HCT116 (cell line): ENCODE results near the gene CREBL2. TPM values are rescaled to one million over a fixed set of nuclear protein-coding genes. Genes with fewer than 3 reads are reported as not detected.

Source experiments
- ATAC-seq: fragments of 200-7000 bp; cut with Tn5 transposase; 2 replicates; pipeline ENCODE4 v1.9.1; 2020; ENCODE audit warnings: mild to moderate bottlenecking, moderate library complexity
- BruUV-seq: library from RNA; stranded (reverse); fragments of 400-500 nt; replicated peaks from 2 replicates; lab custom pipeline; 2021; lab: Mats Ljungman, UMichigan
- CTCF ChIA-PET: fragments of 300-600 bp; sonication (Branson Sonifier 250); formaldehyde crosslinking; loops from one replicate; lab custom pipeline; 2021; ENCODE audit warnings: antibody characterized with exemption; lab: Charles Lee
- POLR2A ChIA-PET: fragments of 300-600, 350-600 bp; sonication (Branson Sonifier 250); formaldehyde crosslinking; loops from one replicate; lab custom pipeline; 2021; ENCODE audit warnings: antibody characterized with exemption; lab: Charles Lee
- RAD21 ChIA-PET, 2 experiments: fragments of 300-600 bp; sonication (Branson Sonifier 250); formaldehyde crosslinking; loops; one replicate each; lab custom pipeline; 2023; ENCODE audit warnings: low total read pairs in 2 of 2; ENCODE audit not compliant: uncharacterized antibody in 2 of 2, unreplicated experiment in 2 of 2, low non-redundant PET in 1 of 2; lab: Charles Lee
- DNase-seq: peaks from one replicate; pipeline ENCODE4 v3.0.0-alpha.2; 2010; ENCODE audit warnings: low read depth, low spot score
- H2AFZ ChIP-seq: fragments of 200-600 bp; shearing (Covaris generic), sonication (generic); 2 replicates; pipeline ENCODE4 v1.6.1; 2017; ENCODE audit warnings: low read depth, mixed run types, mixed read lengths, antibody characterized with exemption, low read length; ENCODE audit not compliant: poor library complexity, severe bottlenecking
- H3K27ac ChIP-seq: 2 replicates; pipeline ENCODE4 v1.5.1; 2012; ENCODE audit warnings: low read depth, low read length
- H3K27me3 ChIP-seq: fragments of 200-600 bp; sonication (generic); 2 replicates; pipeline ENCODE4 v1.6.1; 2016; ENCODE audit warnings: mixed run types, low read length, mixed read lengths; ENCODE audit not compliant: insufficient read depth
- H3K36me3 ChIP-seq, 2 experiments: fragments of 200-500 bp in 1 of 2; fragments of 200-600 bp in 1 of 2; sonication (Bioruptor generic) in 1 of 2; sonication (generic) in 1 of 2; 2 replicates each; pipeline versions ENCODE4 v1.5.1 to v1.6.1; 2014 to 2016; ENCODE audit warnings: low read length in 2 of 2, inconsistent platforms in 1 of 2, mixed read lengths in 1 of 2, mixed run types in 1 of 2; ENCODE audit not compliant: insufficient read depth in 2 of 2, control insufficient read depth in 1 of 2
- H3K4me1 ChIP-seq, 2 experiments: fragments of 200-600 bp in 1 of 2; sonication (generic) in 1 of 2; 2 replicates each; pipeline versions ENCODE4 v1.5.1 to v1.6.1; 2012 to 2017; ENCODE audit warnings: low read length in 2 of 2, inconsistent platforms in 1 of 2, mild to moderate bottlenecking in 1 of 2, mixed read lengths in 1 of 2, mixed run types in 1 of 2, moderate library complexity in 1 of 2; ENCODE audit not compliant: insufficient read depth in 2 of 2, control insufficient read depth in 1 of 2
- H3K4me2 ChIP-seq: fragments of 200-600 bp; sonication (generic); 2 replicates; pipeline ENCODE4 v1.6.1; 2017; ENCODE audit warnings: mixed run types, low read length, mixed read lengths
- H3K4me3 ChIP-seq, 2 experiments: fragments of 200-600 bp in 1 of 2; sonication (generic) in 1 of 2; replicated peaks in 1 of 2; 2 replicates each; pipeline ENCODE4 v1.5.1; 2011 to 2016; ENCODE audit warnings: low read length in 2 of 2, control low read depth in 1 of 2, low read depth in 1 of 2, mild to moderate bottlenecking in 1 of 2, mixed read lengths in 1 of 2, mixed run types in 1 of 2
- H3K79me2 ChIP-seq: fragments of 200-600 bp; sonication (generic); 2 replicates; pipeline ENCODE4 v1.6.1; 2017; ENCODE audit warnings: mild to moderate bottlenecking, mixed run types, low read length, moderate library complexity, mixed read lengths; ENCODE audit not compliant: insufficient read depth
- H3K9ac ChIP-seq: fragments of 200-600 bp; sonication (generic); 2 replicates; pipeline ENCODE4 v1.6.1; 2016; ENCODE audit warnings: low read length, mixed read lengths
- H3K9me2 ChIP-seq: fragments of 200-600 bp; sonication (generic), shearing (Covaris generic); 2 replicates; pipeline ENCODE4 v1.6.1; 2017; ENCODE audit warnings: mixed run types, mild to moderate bottlenecking, moderate library complexity; ENCODE audit not compliant: insufficient read depth
- H3K9me3 ChIP-seq, 2 experiments: fragments of 200-500 bp in 1 of 2; fragments of 200-600 bp in 1 of 2; sonication (Bioruptor generic) in 1 of 2; sonication (generic) in 1 of 2; 2 replicates each; pipeline ENCODE4 v1.6.1; 2014 to 2017; ENCODE audit warnings: low read length in 2 of 2, mixed read lengths in 2 of 2, inconsistent platforms in 1 of 2, low read depth in 1 of 2, mild to moderate bottlenecking in 1 of 2, mixed run types in 1 of 2, moderate library complexity in 1 of 2; ENCODE audit not compliant: control insufficient read depth in 1 of 2, insufficient read depth in 1 of 2
- H4K20me1 ChIP-seq: fragments of 200-600 bp; sonication (generic), shearing (Covaris generic); 2 replicates; pipeline ENCODE4 v1.6.1; 2017; ENCODE audit warnings: mixed run types, mild to moderate bottlenecking, moderate library complexity; ENCODE audit not compliant: insufficient read depth
- ATF3 ChIP-seq: IDR thresholded peaks from 2 replicates; pipeline ENCODE4 v1.6.1; 2012
- CBX3 ChIP-seq: IDR thresholded peaks from 2 replicates; pipeline ENCODE4 v1.6.1; 2012; ENCODE audit warnings: low read depth
- CEBPB ChIP-seq: IDR thresholded peaks from 2 replicates; pipeline ENCODE4 v1.6.1; 2012; ENCODE audit warnings: low read depth
- CTCF ChIP-seq, 3 experiments: fragments of 200-600 bp in 1 of 3; sonication (generic) in 1 of 3; IDR thresholded peaks in 2 of 3; conservative IDR thresholded peaks in 1 of 3; 2 replicates each; pipeline ENCODE4 v1.5.1; 2012 to 2017; ENCODE audit warnings: low read depth in 2 of 3, low read length in 2 of 3, antibody characterized with exemption in 1 of 3, borderline replicate concordance in 1 of 3, control low read depth in 1 of 3, mild to moderate bottlenecking in 1 of 3, mixed read lengths in 1 of 3, mixed run types in 1 of 3, moderate library complexity in 1 of 3; ENCODE audit not compliant: insufficient read depth in 1 of 3
- EGR1 ChIP-seq: IDR thresholded peaks from 2 replicates; pipeline ENCODE4 v1.6.1; 2012; ENCODE audit warnings: low read depth
- ELF1 ChIP-seq: IDR thresholded peaks from 2 replicates; pipeline ENCODE4 v1.6.1; 2012; ENCODE audit warnings: low read depth, borderline replicate concordance
- EZH2phosphoT487 ChIP-seq: fragments of 200-600 bp; IDR thresholded peaks from 2 replicates; pipeline ENCODE4 v1.6.1; 2018; ENCODE audit warnings: antibody characterized with exemption, borderline replicate concordance
- JUND ChIP-seq: IDR thresholded peaks from 2 replicates; pipeline ENCODE4 v1.6.1; 2012
- MAX ChIP-seq: IDR thresholded peaks from 2 replicates; pipeline ENCODE4 v1.6.1; 2012
- POLR2AphosphoS5 ChIP-seq: IDR thresholded peaks from 2 replicates; pipeline ENCODE4 v1.6.1; 2011; ENCODE audit warnings: mild to moderate bottlenecking, low read depth, low read length, moderate library complexity
- SIN3A ChIP-seq: IDR thresholded peaks from 2 replicates; pipeline ENCODE4 v1.6.1; 2012; ENCODE audit warnings: low read depth
- SP1 ChIP-seq: IDR thresholded peaks from 2 replicates; pipeline ENCODE4 v1.6.1; 2012; ENCODE audit warnings: low read depth
- SRF ChIP-seq: IDR thresholded peaks from 2 replicates; pipeline ENCODE4 v1.6.1; 2012; ENCODE audit warnings: low read depth
- TCF7L2 ChIP-seq: IDR thresholded peaks from 2 replicates; pipeline ENCODE4 v1.7.0; 2011; ENCODE audit warnings: borderline replicate concordance, inconsistent platforms; ENCODE audit not compliant: insufficient read depth, insufficient read length; ENCODE audit errors: extremely low read depth
- YY1 ChIP-seq: IDR thresholded peaks from 2 replicates; pipeline ENCODE4 v1.6.1; 2011; ENCODE audit warnings: low read length, low read depth, moderate library complexity, mild to moderate bottlenecking; ENCODE audit not compliant: insufficient replicate concordance; ENCODE audit errors: extremely low read depth
- ZFX ChIP-seq: fragments of 450-650 bp; IDR thresholded peaks from 2 replicates; pipeline ENCODE4 v1.6.1; 2017
- ZNF274 ChIP-seq: fragments of 200-500 bp; sonication (Bioruptor generic); IDR thresholded peaks from 2 replicates; pipeline ENCODE4 v1.6.1; 2014; ENCODE audit warnings: mild to moderate bottlenecking, low read depth, low read length, inconsistent platforms
- intact Hi-C: fragments of 100-400 bp; cut with micrococcal nuclease; formaldehyde crosslinking; loops from 2 replicates; pipeline ENCODE4 v1.10.0; 2022
- total RNA-seq: library from RNA; stranded (reverse); gene quantifications from one replicate; pipeline ENCODE4 v1.2.1, GENCODE V29; 2021; ENCODE audit not compliant: unreplicated experiment

Gene CREBL2
- total RNA-seq, 1 experiment from 2014 or later, result 11.3 TPM

GRCh38 chr12:12612358-12612757 is 682 bp downstream of the CREBL2 start:
- ChIA-PET CTCF (no interaction called here), RAD21 (no interaction called here)
- Histone ChIP-seq H3K4me2 (peak overlapping the region; percentile 75), H4K20me1 (no peaks in the 10 kb centered on the region), H3K9me3 (no peaks in the 10 kb centered on the region)
- BruUV-seq, result no TSS peak
- TF ChIP-seq ELF1 (no peak), CTCF (IDR thresholded peaks at IDR 0.05 in 2 of 3, conservative IDR thresholded peaks at IDR 0.05 in 1 of 3; ENCODE audit: borderline replicate concordance in 1 of 3, insufficient read depth in 1 of 3, low read depth in 2 of 3, low read length in 2 of 3) (no peak), CEBPB (no peak), ZNF274 (no peak), POLR2AphosphoS5 (no peak), ATF3 (no peak), MAX (no peak), SIN3A (no peak), YY1 (no peak), EGR1 (no peak), ZFX (no peak), EZH2phosphoT487 (no peak), SP1 (no peak), SRF (no peak), CBX3 (no peak), TCF7L2 (no peak), JUND (no peak)
- TF ChIP-seq, all 23 proteins: peak for 0
- Histone ChIP-seq H3K4me1 (peaks cover 12 to 15% of the 10 kb centered on the region in 2 experiments), H3K27ac (peak overlapping the region; percentile 86), H3K9me2 (no peaks in the 10 kb centered on the region), H3K27me3 (no peaks in the 10 kb centered on the region), H2AFZ (peak overlapping the region; percentile 83), H3K79me2 (no peaks in the 10 kb centered on the region), H3K4me3 (peak overlapping the region; percentile 82 to 93), H3K36me3 (no peaks in the 10 kb centered on the region), H3K9ac (peak overlapping the region; percentile 78)
- ATAC-seq (peak; percentile 49), DNase-seq (no peak)
- POLR2A ChIA-PET, result no interaction called here
- intact Hi-C loops, result no loop called here
